Measurements from ENCODE around the gene AUH. TPM values are rescaled to one million over a fixed set of nuclear protein-coding genes. Genes with fewer than 3 reads are reported as not detected.

The AUH gene
- total and polyA plus RNA-seq, 7 donors: 9.9 to 20.6 (median 14.1) TPM

- DNase-seq: peak; percentile 64 to 77
- H3K4me1 ChIP-seq: peaks cover 48% of the 10 kb centered on the region
- H3K9me3 ChIP-seq: peaks cover 2% of the 10 kb centered on the region
- ATAC-seq: peak; percentile 52 to 69 (median 62)
- peak overlapping the region; percentile 100 for H3K27ac ChIP-seq
- H3K4me3 ChIP-seq: peak overlapping the region; percentile 35
- no peaks in the 10 kb centered on the region for H3K27me3 ChIP-seq (ENCODE audit: insufficient read depth in 3 of 3, low read length in 2 of 3)
- H3K36me3 ChIP-seq (ENCODE audit: insufficient read depth in 1 of 2, low read depth in 1 of 2): no peaks in the 10 kb centered on the region
- intact Hi-C loops (cut with DNase I): loop anchor here (5.0 to 10.0 kb wide), 3 partner anchors 105 to 283 kb away; no protein-coding TSS in a partner anchor
- 30 to 44% (median 34%) methylated on average over 13 of the region's 13 CpGs for WGBS, 3 donors
- TF ChIP-seq CTCF (IDR thresholded peaks at IDR 0.05): no peak
These were observed 164.2 kb downstream of the AUH start for GRCh38 chr9:91197232-91198181.

GRCh38 chr9:91196103-91196950, 165.4 kb downstream of the AUH start:
- no peaks in the 10 kb centered on the region for H3K36me3 ChIP-seq (ENCODE audit: insufficient read depth in 1 of 2, low read depth in 1 of 2)
- no peak for TF ChIP-seq CTCF (IDR thresholded peaks at IDR 0.05)
- 57 to 70% (median 58%) methylated on average over 8 of the region's 8 CpGs for WGBS, 3 donors
- H3K4me1 ChIP-seq: peaks cover 58% of the 10 kb centered on the region
- ATAC-seq: no peak
- no peaks in the 10 kb centered on the region for H3K9me3 ChIP-seq
- no peak overlapping the region for H3K4me3 ChIP-seq
- peak overlapping the region; percentile 100 for H3K27ac ChIP-seq
- no peak for DNase-seq
- no peaks in the 10 kb centered on the region for H3K27me3 ChIP-seq (ENCODE audit: insufficient read depth in 3 of 3, low read length in 2 of 3)
- intact Hi-C loops (cut with DNase I): loop anchor here (5.0 to 10.0 kb wide), 3 partner anchors 106 to 282 kb away; no protein-coding TSS in a partner anchor

- Histone ChIP-seq H3K4me1 (peaks cover 58% of the 10 kb centered on the region), H3K9me3 (no peaks in the 10 kb centered on the region), H3K4me3 (no peak overlapping the region), H3K36me3 (ENCODE audit: insufficient read depth in 1 of 2, low read depth in 1 of 2) (no peaks in the 10 kb centered on the region), H3K27ac (peak overlapping the region; percentile 100), H3K27me3 (ENCODE audit: insufficient read depth in 3 of 3, low read length in 2 of 3) (no peaks in the 10 kb centered on the region)
- WGBS, 3 donors: 80 to 96% (median 83%) methylated on average over 5 of the region's 5 CpGs
- ATAC-seq (no peak), DNase-seq (no peak)
- TF ChIP-seq CTCF (IDR thresholded peaks at IDR 0.05): no peak
- intact Hi-C loops (cut with DNase I): loop anchor here (5.0 to 10.0 kb wide), 3 partner anchors 107 to 281 kb away; no protein-coding TSS in a partner anchor
These were observed 166.2 kb downstream of the AUH start for GRCh38 chr9:91195372-91196012.

GRCh38 chr9:91193658-91194391, 167.9 kb downstream of the AUH start:
- Histone ChIP-seq H3K4me3 (peak overlapping the region; percentile 70), H3K36me3 (ENCODE audit: insufficient read depth in 1 of 2, low read depth in 1 of 2) (no peaks in the 10 kb centered on the region), H3K27me3 (ENCODE audit: insufficient read depth in 3 of 3, low read length in 2 of 3) (no peaks in the 10 kb centered on the region), H3K27ac (peak overlapping the region; percentile 100), H3K4me1 (peaks cover 54% of the 10 kb centered on the region), H3K9me3 (no peaks in the 10 kb centered on the region)
- no peak for TF ChIP-seq CTCF (IDR thresholded peaks at IDR 0.05)
- intact Hi-C loops (cut with DNase I): loop anchor here (1.0 to 10.0 kb wide), 7 partner anchors 77 to 279 kb away; partner anchors contain the start of genes NFIL3 (in 2 of the 2) and AUH (in 1 of the 2)
- DNase-seq (peak; percentile 90 to 94), ATAC-seq (peak; percentile 61 to 71 (median 66))
- WGBS, 3 donors: 3 to 5% (median 3%) methylated on average over 52 of the region's 52 CpGs

Measured in psoas muscle (tissue), 8 donors.